Measurements from ENCODE around the gene WDR5.

DNA sequence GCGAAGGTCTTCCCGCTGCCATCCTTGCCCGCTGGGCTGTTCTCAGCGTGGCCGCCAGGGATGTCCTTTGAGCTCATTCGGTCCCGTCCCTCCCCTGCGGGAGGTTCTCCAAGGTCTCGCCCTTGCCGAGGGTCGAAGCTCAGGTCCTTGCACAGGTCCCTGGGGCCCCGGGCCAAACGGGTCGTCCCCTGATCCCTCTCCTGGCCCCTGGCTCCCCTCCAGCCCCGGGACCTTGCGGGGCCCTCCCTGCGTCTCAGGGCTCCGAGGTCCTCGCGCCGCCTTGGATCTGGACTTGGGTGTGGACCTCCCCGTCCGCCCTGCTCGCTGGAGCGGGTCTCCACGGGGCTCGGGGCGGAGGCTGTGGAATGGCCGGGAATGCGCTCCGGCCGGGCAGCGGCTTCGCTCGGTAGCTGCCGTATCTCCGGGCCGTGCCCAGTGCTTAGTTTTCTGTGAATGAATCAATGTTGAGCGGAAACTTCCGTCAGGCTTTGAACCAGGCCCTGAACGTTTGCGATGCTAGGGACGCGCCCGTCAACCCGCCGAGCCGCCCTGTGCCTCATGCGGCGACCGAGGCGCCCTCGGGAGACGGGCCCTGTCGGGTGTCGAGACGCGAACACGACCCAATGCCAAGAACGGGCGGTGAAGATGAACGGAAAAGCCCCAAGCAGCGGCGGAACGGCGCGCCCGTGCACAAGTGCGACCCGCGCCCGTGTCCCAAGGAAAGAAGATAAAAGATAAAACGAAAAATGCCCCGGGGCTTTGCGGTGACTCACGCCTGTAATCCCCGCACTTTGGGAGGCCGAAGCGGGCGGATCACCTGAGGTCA lies 27.7 kb downstream of the WDR5 start:
- TF ChIP-seq, protein P1, sequence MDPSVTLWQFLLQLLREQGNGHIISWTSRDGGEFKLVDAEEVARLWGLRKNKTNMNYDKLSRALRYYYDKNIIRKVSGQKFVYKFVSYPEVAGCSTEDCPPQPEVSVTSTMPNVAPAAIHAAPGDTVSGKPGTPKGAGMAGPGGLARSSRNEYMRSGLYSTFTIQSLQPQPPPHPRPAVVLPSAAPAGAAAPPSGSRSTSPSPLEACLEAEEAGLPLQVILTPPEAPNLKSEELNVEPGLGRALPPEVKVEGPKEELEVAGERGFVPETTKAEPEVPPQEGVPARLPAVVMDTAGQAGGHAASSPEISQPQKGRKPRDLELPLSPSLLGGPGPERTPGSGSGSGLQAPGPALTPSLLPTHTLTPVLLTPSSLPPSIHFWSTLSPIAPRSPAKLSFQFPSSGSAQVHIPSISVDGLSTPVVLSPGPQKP (IDR thresholded peaks at IDR 0.05; ENCODE audit: low read depth, low read length), result no peak
- TF ChIP-seq HDAC2 (IDR thresholded peaks at IDR 0.05), result no peak
- TF ChIP-seq, protein P2, sequence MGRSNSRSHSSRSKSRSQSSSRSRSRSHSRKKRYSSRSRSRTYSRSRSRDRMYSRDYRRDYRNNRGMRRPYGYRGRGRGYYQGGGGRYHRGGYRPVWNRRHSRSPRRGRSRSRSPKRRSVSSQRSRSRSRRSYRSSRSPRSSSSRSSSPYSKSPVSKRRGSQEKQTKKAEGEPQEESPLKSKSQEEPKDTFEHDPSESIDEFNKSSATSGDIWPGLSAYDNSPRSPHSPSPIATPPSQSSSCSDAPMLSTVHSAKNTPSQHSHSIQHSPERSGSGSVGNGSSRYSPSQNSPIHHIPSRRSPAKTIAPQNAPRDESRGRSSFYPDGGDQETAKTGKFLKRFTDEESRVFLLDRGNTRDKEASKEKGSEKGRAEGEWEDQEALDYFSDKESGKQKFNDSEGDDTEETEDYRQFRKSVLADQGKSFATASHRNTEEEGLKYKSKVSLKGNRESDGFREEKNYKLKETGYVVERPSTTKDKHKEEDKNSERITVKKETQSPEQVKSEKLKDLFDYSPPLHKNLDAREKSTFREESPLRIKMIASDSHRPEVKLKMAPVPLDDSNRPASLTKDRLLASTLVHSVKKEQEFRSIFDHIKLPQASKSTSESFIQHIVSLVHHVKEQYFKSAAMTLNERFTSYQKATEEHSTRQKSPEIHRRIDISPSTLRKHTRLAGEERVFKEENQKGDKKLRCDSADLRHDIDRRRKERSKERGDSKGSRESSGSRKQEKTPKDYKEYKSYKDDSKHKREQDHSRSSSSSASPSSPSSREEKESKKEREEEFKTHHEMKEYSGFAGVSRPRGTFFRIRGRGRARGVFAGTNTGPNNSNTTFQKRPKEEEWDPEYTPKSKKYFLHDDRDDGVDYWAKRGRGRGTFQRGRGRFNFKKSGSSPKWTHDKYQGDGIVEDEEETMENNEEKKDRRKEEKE (IDR thresholded peaks at IDR 0.05), result no peak

Data from GM12878 (cell line).